MV-4-11 (cell line): ENCODE results near the gene AKR7A3.

ENCODE experiments used
- DNase-seq: peaks from one replicate; lab custom pipeline; 2025; lab: John Stamatoyannopoulos, UW

Gene AKR7A3

DNA sequence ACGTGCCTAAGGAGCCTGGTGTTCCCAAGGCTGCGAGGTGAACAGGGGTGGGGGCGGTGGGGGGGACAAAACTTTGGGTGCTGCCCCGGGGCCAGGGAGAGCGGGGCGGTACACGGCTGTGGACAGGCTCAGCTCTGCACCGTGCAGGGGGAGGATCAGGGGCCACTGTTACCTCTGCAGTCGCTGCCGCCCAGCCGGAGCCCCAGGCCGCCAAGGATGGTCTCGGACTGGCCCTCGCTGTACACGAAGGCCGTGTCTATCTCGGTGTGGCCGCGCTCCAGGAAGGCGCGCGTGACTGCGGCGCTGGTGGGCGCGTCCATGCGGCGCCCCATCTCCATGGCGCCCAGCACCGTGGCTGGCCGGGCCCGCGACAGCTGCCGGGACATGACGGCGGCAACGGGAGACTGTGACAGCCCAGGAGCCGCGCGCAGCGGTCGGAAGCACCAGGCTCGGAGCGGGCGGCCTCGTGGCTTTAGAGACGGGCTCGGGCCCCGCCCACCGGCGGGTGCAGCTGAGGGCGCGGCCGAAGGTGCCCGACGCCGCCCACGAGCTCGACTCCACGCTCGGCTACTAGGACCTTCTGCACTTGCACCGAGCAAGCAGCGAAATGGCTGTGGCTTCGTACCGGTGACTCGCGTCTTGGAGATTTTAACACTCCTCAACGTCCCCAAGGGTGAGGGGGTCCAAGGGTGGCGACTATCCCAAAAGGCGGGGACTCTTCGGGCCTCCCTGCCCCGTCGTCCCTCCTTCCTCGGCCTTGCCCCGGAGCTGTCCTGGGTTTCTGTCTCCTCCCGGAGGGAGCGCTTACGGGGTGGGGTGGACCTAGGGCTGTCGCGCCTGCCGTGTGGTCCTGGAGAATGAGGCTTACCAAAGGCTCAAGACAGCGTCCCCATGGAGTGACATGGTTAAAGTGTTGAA, at the start of gene AKR7A3:
AKR7A3 (minus strand) TSS at position 447 of the 918 bp plus-strand sequence; CDS start at position 386, 61 bp downstream.
- peak; percentile 61 for DNase-seq

DNA sequence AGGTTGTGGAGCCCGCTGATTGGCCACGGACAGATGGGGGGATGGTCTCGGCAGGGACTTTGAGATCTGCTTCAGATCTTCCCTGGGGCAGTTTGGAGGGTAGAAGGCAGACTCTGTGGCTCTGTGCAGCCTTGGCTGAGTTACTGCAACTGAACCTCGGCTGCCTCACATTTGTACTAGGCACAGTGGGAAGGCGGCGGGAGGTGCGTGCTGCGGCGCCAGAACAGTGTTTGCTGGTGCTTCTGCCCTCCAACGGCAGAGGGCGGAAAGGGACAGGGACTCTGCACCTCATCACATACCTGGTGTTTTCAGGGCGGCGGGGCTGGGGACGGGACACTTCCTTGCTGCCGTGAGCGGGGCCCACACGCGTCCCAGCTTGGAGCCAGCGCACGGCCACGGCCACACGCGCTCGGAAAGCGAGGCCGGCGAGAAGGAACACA, 49.8 kb upstream of the AKR7A3 start:
- peak; percentile 48 for DNase-seq

DNA sequence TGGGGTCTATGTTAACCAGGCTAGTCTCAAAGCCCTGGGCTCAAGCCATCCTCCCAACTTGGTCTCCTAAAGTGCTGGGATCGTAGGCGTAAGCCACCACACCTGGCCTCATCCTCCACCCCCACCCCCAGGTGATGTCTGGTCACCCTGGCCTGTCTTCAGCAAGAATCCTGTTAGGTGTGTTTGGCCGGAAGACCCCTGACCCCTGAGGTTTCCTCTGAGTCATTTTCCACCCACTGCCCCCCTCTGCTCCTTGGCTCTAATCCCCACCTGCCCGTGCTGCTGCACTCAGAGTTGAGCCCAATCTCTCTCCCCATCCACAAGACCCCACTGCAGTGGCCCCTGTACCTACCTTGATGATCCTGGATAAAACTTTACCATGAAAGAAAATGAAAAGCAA, 48.7 kb upstream of the AKR7A3 start:
- no peak for DNase-seq

DNA sequence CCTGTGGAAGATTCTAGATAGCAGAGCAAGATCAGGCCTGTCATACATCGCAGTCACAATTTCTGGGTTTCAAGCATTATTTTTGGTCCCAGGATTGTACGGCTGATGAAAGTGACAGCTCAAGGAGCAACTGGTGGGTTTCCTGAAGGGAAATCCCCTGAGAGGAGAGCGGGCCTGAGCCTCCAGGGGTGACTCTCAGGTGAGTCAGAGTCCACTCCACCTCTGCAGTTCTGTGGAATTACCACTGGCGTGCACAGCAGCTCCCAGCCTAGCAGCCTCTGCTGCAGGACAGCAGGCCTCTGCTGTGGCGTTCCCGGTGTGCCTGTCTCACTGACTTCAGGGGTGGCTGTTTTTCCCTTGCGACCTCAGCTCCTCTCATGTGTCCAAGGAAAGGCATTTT, 48.0 kb upstream of the AKR7A3 start:
- no peak for DNase-seq

DNA sequence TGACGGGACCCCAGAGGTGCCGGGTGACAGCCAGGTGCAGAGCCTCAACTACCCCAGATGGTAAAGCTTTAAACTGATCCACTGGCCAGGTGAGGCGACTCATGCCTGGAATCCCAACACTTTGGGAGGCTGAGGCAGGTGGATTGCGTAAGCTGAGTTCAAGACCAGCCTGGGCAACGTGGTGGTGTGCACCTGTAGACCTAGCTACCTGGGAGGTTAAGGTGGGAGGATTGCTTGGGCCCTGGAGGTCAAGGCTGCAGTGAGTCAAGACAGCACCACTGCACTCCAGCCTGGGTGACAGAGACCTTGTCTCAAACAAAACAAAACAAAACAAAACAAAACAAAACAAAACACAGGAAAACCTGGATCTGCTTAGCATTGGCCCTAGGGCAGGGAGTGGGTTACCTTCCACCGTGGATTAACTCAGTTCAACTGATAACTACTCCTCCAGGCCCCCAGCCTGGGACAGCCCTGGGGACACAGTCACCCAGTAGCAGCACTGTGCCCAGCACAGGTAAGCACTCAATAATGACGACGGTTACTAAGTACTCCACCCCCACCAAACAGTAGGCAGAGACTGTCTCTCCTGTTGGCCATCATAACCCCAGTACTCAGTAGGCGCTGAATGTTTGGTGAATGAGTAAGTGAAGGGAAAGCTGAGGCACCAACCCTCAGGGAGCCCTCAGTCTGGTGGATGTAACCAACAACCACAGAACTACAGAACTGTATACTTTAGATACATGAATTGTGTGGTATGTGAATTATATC, 45.2 kb upstream of the AKR7A3 start:
- no peak for DNase-seq

DNA sequence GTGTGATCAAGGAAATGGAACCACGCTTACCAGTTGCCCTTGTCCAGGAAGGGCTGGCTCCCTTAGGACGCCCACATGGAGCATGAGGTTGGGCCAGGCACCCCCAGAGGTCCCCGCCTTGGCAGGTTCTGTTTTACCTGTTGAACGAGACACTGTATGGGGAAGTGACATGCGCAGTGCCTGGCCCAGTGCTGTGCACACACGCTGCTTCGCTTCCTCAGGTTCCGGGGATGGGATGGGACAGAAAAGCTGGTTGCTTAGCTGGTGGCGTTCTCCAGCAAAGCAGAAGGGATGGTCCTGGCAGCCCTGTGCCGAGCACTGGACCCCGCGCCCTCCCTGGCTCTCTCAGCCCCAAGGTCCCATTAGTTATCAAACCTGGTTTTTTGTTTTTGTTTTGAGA, 44.3 kb upstream of the AKR7A3 start:
- DNase-seq: no peak

DNA sequence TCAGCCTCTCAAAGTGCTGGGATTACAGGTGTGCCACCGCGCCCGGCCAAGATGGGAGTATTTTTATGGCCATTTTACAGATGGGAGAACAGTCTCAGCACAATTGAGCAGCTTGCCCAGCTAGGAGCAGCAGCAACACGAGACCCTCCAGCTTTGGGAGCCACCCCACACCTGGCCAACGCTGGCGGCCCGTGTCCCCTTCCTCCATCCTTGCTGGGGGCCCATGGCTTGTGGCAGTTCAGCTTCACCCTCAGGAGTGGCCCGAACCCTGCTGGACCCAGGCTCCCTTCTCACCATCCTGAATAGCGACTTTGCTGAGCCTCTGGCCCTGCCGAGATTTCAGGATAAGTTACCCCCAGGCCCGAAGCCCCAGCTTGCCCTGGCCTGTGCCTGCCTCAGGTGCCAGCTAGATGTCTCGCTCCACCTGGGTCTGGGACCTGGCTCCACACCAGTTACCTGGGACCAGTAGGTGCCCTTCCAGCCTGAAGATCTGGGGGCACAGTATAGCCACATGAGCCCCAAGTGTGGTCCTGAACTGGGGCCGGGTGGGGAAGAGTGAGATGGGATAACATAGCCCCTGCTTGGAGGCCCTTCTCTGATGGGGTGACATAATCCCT, 42.8 kb upstream of the AKR7A3 start:
- no peak for DNase-seq

DNA sequence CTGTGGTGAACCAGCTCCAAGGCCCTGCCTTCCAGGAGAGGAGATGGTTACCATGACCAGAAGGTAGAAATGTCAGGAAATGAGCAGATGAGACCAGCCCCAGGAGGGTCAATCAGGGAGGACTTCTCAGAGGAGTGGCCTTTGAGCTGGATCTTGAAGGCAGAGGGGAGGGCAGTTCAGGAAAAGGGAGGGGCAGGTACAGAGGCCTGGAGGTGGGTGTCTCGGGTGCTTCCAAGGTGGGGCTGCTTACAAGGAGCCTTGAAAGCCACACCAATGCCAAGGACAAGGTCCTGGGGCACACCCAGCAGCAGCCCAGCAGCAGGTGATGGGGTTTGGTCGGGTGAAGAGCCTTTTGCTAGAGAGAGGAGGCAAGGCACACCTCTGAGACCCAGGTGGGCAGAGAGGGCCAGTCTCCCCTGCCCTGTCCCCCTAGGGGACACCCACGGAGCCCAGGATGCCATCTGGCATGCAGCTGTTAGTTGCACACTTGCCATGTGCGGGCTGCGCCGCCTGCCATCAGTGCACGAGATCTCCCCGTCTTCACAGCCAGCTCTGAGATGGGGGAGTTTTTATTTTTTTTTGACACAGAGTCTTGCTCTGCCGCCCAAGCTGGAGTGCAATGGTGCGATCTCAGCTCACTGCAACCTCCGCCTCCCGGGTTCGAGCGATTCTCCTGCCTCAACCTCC, 42.0 kb upstream of the AKR7A3 start:
- no peak for DNase-seq

DNA sequence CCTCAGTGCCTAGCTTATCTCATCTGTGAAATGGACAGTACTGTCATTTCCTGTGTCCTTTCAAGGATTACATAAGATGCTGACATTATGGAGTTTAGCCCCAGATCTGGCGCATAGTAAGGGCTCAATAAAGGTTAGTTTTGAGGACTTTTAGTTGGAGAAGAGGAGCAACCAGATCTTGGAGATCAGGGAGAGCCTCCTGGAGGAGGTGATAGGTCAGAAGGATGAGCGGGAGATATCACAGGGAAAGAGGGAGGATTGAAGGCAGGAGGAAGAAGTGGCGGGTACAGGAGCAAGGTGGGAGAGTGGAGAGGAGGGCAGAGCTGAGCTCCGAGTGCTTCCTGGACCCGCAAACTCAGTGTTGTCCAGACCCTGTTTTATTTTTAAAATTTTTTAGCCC, 41.0 kb upstream of the AKR7A3 start:
- DNase-seq: no peak

DNA sequence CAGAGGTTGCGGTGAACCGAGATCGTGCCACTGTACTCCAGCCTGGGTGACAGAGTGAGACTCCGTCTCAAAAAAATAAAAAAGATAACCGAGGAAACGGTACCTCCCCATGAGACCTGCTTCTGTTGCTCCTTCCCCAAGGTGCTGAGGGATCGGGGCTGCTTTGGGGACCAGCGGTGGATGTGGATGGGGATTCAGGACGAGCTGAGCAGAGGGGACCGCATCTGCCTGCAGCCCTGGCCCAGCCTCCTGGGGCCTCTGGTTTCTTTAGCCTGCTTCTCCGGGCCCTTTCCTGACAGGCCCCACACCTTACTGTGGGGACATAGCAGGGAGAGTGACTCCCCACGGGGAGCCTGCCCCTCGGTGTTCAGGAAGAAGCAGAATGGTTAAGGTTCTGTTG, 40.6 kb upstream of the AKR7A3 start:
- DNase-seq: no peak

DNA sequence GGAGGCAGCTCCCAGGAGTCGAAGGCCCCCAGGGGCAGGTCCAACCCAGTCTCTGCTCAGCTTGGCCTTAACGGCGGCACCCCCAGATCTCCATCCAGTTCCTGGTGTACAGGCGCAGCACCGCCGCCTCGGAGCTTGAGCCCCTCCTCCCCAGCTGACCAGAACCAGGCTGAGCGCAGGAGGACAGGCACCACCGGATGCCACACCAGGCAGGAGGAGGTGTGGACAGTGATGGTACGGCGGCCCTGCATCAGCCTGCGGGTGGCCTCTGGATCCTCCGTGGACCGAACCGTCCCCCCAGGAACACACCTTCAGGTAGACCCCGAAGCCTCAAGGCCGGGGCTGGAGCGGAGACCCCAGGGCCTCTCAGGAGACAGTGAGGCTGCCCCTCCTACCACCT, 39.9 kb upstream of the AKR7A3 start:
- no peak for DNase-seq

DNA sequence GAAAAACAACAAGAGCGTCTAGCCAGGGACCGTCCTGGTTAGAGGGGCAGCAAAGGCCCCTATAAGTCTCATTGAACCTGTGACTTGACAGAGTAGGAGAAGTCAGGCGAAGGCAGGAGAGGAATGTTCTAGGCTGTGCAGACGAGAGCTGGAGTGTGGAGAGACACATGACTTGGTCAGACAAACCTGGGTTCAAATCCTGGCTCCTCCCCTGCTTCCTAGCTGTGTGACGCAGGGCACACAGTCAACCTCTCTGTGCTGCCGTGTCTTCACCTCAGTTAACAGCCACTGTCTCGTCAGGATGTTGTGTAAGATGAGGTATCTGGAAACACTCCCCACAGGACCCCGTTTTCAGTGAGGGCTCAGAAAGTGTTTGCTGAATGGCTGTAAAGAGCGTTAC, 39.2 kb upstream of the AKR7A3 start:
- DNase-seq: no peak

DNA sequence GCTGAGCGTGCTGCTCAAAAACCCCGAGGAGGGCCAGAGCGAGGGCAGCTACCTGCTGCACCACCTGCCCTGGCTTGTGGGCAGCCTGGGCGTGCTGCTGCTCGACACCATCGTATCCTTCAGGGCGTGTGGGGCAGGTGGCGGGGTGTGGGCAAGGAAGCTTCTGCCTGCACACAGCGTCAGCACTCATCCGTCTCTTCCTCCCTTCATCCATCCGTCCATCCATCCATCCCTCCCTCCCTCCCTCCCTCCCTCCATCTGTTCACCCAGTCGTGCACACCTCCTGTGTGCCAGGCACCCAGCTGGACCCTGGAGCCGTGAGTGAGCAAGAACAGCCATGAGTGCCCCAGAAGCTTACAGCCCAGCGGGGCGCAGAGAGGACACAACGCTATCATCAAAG, 38.7 kb upstream of the AKR7A3 start:
- DNase-seq: no peak

DNA sequence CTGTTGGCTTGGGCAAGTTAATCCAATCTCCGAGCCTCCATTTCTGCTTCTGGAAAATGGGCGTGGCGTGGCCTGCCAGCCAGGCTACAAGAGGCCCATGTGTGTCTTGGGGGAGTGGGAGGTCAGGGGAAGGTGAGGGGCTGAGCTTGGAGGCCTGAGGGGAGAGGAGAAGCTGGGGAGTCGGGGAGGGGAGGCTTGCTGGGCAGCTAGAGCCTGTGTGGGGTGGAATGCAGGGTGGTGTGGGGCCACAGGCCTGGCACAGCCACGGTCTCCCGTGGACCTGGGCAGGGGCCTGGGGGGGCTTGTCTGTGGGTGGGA, 38.1 kb upstream of the AKR7A3 start:
- no peak for DNase-seq

DNA sequence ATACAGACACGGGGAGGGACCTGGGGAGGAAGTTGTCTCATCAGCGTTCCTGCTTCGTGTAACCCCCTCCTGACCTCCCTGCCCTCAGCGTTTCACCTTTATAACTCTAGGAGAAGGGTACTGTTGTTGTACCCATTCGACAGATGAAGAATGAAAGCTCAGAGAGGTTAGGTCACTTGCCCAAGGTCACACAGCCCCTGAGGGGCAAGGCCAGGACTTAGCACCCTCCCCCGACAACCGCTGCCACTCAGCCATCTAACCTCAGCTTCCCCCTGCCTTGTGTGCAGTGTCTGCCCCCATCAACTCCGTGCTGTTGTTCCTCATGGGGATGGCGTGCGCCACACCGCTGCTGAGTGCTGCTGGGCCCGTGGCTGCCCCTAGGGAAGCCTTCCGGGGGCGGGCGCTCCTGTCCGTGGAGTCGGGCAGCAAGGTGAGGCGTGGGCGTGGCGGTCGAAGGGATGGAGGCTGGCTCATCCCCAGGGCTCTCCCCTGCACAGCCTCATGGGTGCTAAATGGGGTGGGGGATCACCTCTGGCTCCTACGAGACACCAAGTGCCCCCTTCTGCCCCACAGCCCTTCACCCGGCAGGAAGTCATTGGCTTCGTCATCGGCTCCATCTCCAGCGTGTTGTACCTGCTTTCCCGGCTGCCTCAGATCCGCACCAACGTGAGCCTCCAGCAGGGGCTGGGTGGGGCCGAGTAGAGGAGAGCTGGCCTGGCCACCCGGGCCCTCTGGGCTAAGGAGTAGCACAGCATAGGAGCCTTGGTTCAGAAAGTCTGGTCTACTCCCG, 37.6 kb upstream of the AKR7A3 start:
- DNase-seq: peak; percentile 71

DNA sequence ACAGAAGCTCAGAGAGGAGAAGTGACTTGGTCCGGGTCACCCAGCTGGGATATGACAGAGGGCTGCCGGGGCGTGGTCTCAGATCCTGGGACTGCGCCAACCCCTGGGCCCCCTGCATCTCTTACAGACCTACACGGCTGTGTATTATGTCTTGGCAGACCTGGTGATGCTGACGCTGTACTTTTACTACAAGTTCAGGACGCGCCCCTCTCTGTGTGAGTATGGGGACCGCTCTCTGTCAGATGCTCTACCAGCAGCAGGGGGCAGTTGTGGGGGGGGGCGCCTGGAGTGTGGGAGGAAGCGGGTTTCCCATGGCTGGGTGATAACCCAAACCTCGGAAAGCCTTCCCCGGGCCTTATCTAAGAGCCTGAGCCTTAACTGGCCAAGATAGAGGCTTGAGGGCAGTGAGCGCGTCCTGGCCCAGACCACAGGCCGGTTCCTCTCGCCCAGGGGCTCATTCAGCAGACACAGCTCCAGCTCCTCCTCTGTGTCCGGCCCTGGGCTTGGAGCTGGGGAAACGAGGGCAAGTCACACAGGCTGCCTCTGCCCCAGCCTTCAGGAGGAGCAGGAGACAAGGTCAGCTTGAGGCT, 36.9 kb upstream of the AKR7A3 start:
- no peak for DNase-seq

DNA sequence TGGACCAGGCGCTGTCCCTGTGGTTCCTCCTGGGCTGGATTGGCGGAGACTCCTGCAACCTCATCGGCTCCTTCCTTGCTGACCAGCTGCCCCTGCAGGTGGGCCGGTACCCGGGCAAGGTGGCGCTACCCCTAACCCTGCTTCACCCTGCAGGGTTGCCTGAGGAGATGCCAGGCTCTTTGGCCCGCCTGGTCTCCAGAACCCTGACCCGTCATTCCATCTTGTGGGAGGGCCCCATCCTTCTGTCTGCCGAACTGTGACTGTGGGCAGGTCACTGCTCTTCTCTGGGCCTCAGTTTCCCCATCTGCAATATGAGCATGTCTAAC, 36.1 kb upstream of the AKR7A3 start:
- DNase-seq: no peak

DNA sequence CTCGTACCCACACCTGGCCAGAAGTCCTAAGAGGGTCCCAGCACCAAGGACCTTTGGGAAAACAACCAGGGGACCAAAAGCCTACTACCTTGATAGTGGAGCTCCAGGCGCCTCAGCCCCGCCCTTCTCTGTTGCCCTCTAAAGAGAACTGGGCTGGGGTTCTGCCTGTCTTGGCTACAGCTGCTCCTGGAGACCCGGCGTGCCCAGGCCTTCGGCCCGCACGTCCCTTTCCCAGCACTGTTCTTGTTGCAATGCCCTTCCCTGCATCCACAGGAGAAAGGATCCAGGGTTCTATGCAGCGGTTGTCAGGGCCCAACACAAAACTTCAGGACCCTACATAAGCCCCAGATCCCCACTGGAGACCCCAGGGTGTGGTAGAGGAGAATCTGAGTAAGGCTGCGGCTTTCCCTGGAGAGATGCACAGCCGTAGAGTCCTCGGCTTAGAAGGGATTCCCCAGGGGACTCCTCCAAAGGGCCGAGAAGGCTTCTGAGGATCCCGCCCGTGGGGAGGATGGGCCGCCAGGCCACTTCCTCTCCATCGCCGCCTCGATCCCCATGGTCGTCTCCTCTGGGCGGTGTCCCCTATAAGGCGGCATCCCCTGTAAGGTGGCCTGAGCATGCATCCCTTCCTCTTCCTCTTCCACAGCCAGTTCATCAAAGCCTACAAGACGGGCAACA, 35.6 kb upstream of the AKR7A3 start:
- DNase-seq: no peak

DNA sequence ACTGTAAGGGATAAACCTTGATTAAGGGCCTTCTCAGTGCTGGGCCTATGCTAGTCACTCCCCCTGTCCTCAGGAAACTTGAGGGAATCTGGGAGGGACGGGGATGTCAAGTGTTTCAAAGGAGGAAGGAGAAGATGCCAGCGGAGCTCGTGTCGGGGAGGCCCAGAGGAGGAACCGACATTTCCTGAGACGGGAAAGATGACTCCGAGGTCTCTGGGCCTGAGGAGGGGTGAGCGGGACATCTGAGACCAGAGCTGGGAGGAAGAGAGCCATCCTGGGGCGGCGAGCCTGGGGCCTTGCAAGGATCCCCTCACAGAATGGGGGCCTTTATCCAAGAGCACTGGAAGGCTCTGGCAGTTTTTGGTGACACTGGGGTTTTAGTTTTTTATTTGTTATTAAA, 33.9 kb upstream of the AKR7A3 start:
- no peak for DNase-seq

DNA sequence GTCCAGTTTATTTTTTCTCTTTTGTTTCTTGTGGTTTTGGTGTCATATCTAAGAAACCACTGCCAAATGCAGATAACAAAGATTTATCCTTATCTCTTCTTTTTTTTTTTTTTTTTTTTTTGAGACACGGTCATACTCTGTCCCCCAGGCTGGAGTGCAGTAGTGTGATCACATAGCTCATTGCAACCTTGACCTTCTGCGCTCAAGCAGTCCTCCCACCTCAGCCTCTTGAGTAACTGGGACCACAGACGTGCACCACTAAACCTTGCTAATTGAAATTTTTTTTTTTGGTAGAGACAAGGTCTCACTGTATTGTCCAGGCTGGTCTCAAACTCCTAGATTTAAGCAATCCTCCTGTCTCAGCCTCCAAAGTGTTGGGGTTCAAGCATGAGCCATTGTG, 32.5 kb upstream of the AKR7A3 start:
- DNase-seq: peak; percentile 39

DNA sequence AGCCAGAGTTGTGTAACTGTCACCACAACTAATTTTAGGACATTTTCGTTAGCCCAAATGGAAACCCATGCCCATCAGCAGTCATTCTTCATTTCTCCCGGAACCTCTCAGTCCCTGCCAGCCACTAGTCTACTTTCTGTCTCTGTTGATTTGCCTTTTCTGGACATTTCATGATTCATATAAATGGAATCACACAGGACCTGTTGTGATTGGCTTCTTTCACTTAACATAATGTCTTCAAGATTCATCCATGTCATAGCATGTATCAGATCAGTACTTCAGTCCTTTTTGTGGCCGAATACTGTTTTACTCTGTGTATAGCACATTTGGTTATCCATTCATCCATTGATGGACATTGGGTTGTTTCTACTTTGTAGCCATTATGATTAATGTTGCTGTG, 30.6 kb upstream of the AKR7A3 start:
- peak; percentile 96 for DNase-seq
